ENCODE measurements around the gene UTP15. TPM values are rescaled to one million over a fixed set of nuclear protein-coding genes. Genes with fewer than 3 reads are reported as not detected.

UTP15 gene
- total RNA-seq, 2 experiments from 2014 or later = 22.8 to 29.9 TPM

DNA sequence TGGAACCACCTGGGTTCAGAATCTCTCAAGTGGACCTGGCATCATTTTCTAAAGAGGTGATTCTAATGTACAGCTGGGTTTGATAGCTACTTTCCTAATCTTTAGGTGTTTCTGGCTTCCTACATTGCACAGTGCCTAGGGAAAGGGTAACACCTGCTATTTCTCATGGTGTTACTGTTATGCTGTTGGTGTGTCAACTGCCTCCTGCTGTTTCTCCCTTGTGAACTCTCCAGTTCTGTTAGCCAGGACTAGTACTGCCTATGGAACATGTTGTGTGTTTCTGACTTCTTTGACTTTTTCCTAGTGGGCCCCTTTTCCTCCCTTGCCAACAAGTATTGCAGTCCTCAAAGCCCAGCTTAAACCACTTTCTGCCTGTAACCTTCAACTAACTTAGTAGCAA is 66.0 kb downstream of the UTP15 start:
- H4K20me1 ChIP-seq (ENCODE audit: insufficient read depth, low read length) = no peaks in the 10 kb centered on the region
- DNase-seq (ENCODE audit: low spot score) = no peak
- H3K9me2 ChIP-seq (ENCODE audit: insufficient read depth, low read length) = no peaks in the 10 kb centered on the region
- H3K4me3 ChIP-seq (ENCODE audit: low read depth, low read length, poor library complexity, severe bottlenecking) = no peak overlapping the region
- no peaks in the 10 kb centered on the region for H3K4me1 ChIP-seq (ENCODE audit: insufficient read depth, low read length, poor library complexity, severe bottlenecking)
- BruUV-seq (replicated peaks) = no TSS peak
- H3K27ac ChIP-seq (ENCODE audit: low read depth, low read length, poor library complexity, severe bottlenecking) = no peak overlapping the region
- no peaks in the 10 kb centered on the region for H3K79me2 ChIP-seq (ENCODE audit: insufficient read depth, low read depth, low read length)
- no peak overlapping the region for H2AFZ ChIP-seq (ENCODE audit: low read length)
- no peaks in the 10 kb centered on the region for H3K36me3 ChIP-seq (ENCODE audit: insufficient read depth, low read length)
- H3K4me2 ChIP-seq (ENCODE audit: low read length) = no peak overlapping the region
- intact Hi-C loops (cut with micrococcal nuclease; ENCODE audit: unreplicated experiment) = no loop called here
- no peaks in the 10 kb centered on the region for H3K9me3 ChIP-seq (ENCODE audit: low read length)
- no peak for TF ChIP-seq EZH2phosphoT487 (IDR thresholded peaks at IDR 0.05; ENCODE audit: borderline replicate concordance, low read depth, low read length)
- TF ChIP-seq, protein P1, sequence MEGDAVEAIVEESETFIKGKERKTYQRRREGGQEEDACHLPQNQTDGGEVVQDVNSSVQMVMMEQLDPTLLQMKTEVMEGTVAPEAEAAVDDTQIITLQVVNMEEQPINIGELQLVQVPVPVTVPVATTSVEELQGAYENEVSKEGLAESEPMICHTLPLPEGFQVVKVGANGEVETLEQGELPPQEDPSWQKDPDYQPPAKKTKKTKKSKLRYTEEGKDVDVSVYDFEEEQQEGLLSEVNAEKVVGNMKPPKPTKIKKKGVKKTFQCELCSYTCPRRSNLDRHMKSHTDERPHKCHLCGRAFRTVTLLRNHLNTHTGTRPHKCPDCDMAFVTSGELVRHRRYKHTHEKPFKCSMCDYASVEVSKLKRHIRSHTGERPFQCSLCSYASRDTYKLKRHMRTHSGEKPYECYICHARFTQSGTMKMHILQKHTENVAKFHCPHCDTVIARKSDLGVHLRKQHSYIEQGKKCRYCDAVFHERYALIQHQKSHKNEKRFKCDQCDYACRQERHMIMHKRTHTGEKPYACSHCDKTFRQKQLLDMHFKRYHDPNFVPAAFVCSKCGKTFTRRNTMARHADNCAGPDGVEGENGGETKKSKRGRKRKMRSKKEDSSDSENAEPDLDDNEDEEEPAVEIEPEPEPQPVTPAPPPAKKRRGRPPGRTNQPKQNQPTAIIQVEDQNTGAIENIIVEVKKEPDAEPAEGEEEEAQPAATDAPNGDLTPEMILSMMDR (conservative IDR thresholded peaks at IDR 0.05; ENCODE audit: low read length) = no peak
- ChIA-PET CTCF (ENCODE audit: unreplicated experiment) (no interaction called here), POLR2A (no interaction called here)

Other genes starting within 250 kb of the UTP15 start
- gene FOXD1, start 117.0 kb upstream of the UTP15 start, total RNA-seq (2014; rRNA removed; shearing (Covaris generic)) = 0.75 and 1.5 TPM in 2 replicates
- gene FOXD1, start 117.0 kb upstream of the UTP15 start, total RNA-seq (2022) = 4.7 and 5.6 TPM in 2 replicates
- 350 and 372 TPM in 2 replicates for gene BTF3, start 67.3 kb upstream of the UTP15 start, total RNA-seq (2014; rRNA removed; shearing (Covaris generic))
- gene BTF3, start 67.3 kb upstream of the UTP15 start, total RNA-seq (2022) = 736 and 805 TPM in 2 replicates
- 8.6 and 13.1 TPM in 2 replicates for gene ANKRA2, start 104 bp upstream of the UTP15 start, total RNA-seq (2014; rRNA removed; shearing (Covaris generic))
- 17.5 and 19.9 TPM in 2 replicates for gene ANKRA2, start 104 bp upstream of the UTP15 start, total RNA-seq (2022)
- not detected in 2 replicates for gene ARHGEF28, start 60.5 kb downstream of the UTP15 start, total RNA-seq (2014; rRNA removed; shearing (Covaris generic))
- gene ARHGEF28, start 60.5 kb downstream of the UTP15 start, total RNA-seq (2022) = not detected in 2 replicates

Measured in OCI-LY7 (cell line).